Stomach (tissue), 9 donors: ENCODE results near the gene IL24. TPM values are rescaled to one million over a fixed set of nuclear protein-coding genes. Genes with fewer than 3 reads are reported as not detected.
A peak's percentile ranks its signal among the peaks of the same experiment; 100 is the strongest.

ENCODE experiments used
- DNase-seq, 2 donors: peaks; one replicate each; pipeline versions ENCODE4 v3.0.0 to v3.0.0-alpha.2; 2013 to 2019
- H3K27ac ChIP-seq, 5 donors: fragments of 200-600 bp in 4 of 5; sonication (generic) in 4 of 5; one replicate each; pipeline ENCODE4 v1.5.1; 2013 to 2019; ENCODE audit warnings: mild to moderate bottlenecking in 1 of 5, moderate library complexity in 1 of 5
- H3K27me3 ChIP-seq, 3 donors: fragments of 200-600 bp; sonication (generic); one replicate each; pipeline ENCODE4 v1.5.1; 2017 to 2019; ENCODE audit warnings: mixed run types in 1 of 3
- H3K36me3 ChIP-seq, 4 donors: fragments of 200-600 bp; sonication (generic); 1 replicate in 3 of 4; 2 replicates in 1 of 4; pipeline ENCODE4 v1.5.1; 2016 to 2019
- H3K4me1 ChIP-seq, 4 donors: fragments of 200-600 bp; sonication (generic); one replicate each; pipeline ENCODE4 v1.5.1; 2016 to 2019
- H3K4me3 ChIP-seq, 4 donors: fragments of 200-600 bp; sonication (generic) in 3 of 4; one replicate each; pipeline ENCODE4 v1.5.1; 2016 to 2019; ENCODE audit warnings: mild to moderate bottlenecking in 1 of 4
- H3K9me3 ChIP-seq, 4 donors: fragments of 200-600 bp; sonication (generic); one replicate each; pipeline ENCODE4 v1.5.1; 2016 to 2019
- EP300 ChIP-seq: sonication (generic); formaldehyde crosslinking; IDR thresholded peaks from one replicate; pipeline ENCODE4 v1.6.1; 2017; ENCODE audit warnings: antibody characterized with exemption
- POLR2A ChIP-seq, 4 donors: fragments of 450-650 bp; IDR thresholded peaks; one replicate each; pipeline ENCODE4 v1.6.1; 2016; ENCODE audit warnings: antibody characterized with exemption in 4 of 4, control low read depth in 2 of 4, mild to moderate bottlenecking in 1 of 4, moderate library complexity in 1 of 4
- POLR2AphosphoS5 ChIP-seq, 3 donors: sonication (generic); formaldehyde crosslinking; IDR thresholded peaks; one replicate each; pipeline ENCODE4 v1.6.1; 2016; ENCODE audit warnings: antibody characterized with exemption in 3 of 3
- WGBS, 5 donors: extraction: QIAGEN DNeasy Blood & Tissue Kit in 3 of 5; methylation state at CpG; one replicate each; pipeline versions ENCODE4 v1.1.5 to v1.1.7; 2013 to 2018; 5-methylcytosine and 5-hydroxymethylcytosine counted together
- intact Hi-C: fragments of 100-400 bp; cut with DNase I; formaldehyde crosslinking; loops from one replicate; pipeline ENCODE4 v1.15.1; 2023; ENCODE audit warnings: low total_unique reads
- polyA plus RNA-seq, 3 donors: library from polyadenylated mRNA; stranded (reverse); fragments of 200-250 nt; gene quantifications; one replicate each; pipeline ENCODE4 v1.2.3, GENCODE V29; 2013
- total RNA-seq, 5 donors: library from RNA; depleted of rRNA; stranded (reverse); fragments of >200 nt; gene quantifications; one replicate each; pipeline versions ENCODE4 v1.1.0 to v1.2.3, GENCODE V29; 2014 to 2016
- TF ChIP-seq, protein P1 (sequence below), 7 experiments: fragments of 450-650 bp in 4 of 7; fragments of 200-600 bp in 3 of 7; sonication (generic) in 3 of 7; IDR thresholded peaks; one replicate each; pipeline ENCODE4 v1.5.1; 2016 to 2019; ENCODE audit warnings: antibody characterized with exemption in 7 of 7, control low read depth in 2 of 7, mild to moderate bottlenecking in 1 of 7
- donor health status: healthy with polysubstance abuse.
- donor health status: Bipolar disorder and iron deficiency.
- donor health status: healthy.

The IL24 gene
- total and polyA plus RNA-seq, 8 donors, result 1.00 TPM; not detected in 7

DNA sequence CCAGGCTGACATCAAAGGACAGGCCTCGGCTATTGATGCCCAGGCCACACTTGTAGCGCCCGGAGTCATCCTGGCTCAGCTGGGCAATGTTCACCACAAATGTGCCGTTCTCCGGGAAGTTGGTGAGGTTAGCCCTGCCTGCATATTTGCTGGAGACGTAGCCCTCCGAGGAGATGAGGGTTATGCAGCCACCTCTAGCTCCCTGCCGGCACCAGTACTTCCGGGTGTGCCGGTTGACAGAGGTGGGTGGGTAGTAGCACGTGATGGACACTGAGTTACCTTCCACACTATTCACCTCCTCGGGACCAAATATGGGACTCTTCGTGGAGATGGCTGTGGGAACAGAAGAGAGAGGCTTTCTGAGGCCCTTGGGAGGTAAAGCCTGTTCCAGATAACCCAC, 41.9 kb downstream of the IL24 start:
- TF ChIP-seq POLR2A (IDR thresholded peaks at IDR 0.05), result no peak
- no peak for TF ChIP-seq POLR2AphosphoS5 (IDR thresholded peaks at IDR 0.05)
- TF ChIP-seq, protein P1, sequence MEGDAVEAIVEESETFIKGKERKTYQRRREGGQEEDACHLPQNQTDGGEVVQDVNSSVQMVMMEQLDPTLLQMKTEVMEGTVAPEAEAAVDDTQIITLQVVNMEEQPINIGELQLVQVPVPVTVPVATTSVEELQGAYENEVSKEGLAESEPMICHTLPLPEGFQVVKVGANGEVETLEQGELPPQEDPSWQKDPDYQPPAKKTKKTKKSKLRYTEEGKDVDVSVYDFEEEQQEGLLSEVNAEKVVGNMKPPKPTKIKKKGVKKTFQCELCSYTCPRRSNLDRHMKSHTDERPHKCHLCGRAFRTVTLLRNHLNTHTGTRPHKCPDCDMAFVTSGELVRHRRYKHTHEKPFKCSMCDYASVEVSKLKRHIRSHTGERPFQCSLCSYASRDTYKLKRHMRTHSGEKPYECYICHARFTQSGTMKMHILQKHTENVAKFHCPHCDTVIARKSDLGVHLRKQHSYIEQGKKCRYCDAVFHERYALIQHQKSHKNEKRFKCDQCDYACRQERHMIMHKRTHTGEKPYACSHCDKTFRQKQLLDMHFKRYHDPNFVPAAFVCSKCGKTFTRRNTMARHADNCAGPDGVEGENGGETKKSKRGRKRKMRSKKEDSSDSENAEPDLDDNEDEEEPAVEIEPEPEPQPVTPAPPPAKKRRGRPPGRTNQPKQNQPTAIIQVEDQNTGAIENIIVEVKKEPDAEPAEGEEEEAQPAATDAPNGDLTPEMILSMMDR (IDR thresholded peaks at IDR 0.05), result no peak
- TF ChIP-seq EP300, result no peak
- WGBS, 5 donors, result 56 to 90% (median 74%) methylated on average over 13 of the region's 13 CpGs
- H3K36me3 ChIP-seq, result peaks cover 0 to 60% (median 21%) of the 10 kb centered on the region in 4 donors
- intact Hi-C loops, result no loop called here
- H3K27me3 ChIP-seq, result peaks cover 0 to 3% (median 0%) of the 10 kb centered on the region in 3 donors
- DNase-seq, result no peak
- H3K9me3 ChIP-seq, result no peaks in the 10 kb centered on the region
- H3K4me3 ChIP-seq, result peak overlapping the region in 1 of 4 donors; percentile 30
- peak overlapping the region in 2 of 5 donors; percentile 17 to 33 for H3K27ac ChIP-seq
- H3K4me1 ChIP-seq, result peaks cover 22 to 65% (median 23%) of the 10 kb centered on the region in 4 donors

- H3K4me1 ChIP-seq, result peaks cover 22 to 65% (median 23%) of the 10 kb centered on the region in 4 donors
- H3K9me3 ChIP-seq, result no peaks in the 10 kb centered on the region
- peak in 1 of 2 donors; percentile 66 for DNase-seq
- H3K36me3 ChIP-seq, result peaks cover 0 to 51% (median 17%) of the 10 kb centered on the region in 4 donors
- peak overlapping the region; percentile 6 to 85 (median 22) for H3K27ac ChIP-seq
- peak overlapping the region in 1 of 4 donors; percentile 30 for H3K4me3 ChIP-seq
- intact Hi-C loops, result no loop called here
- TF ChIP-seq EP300, result no peak
- no peak for TF ChIP-seq POLR2A (IDR thresholded peaks at IDR 0.05)
- TF ChIP-seq POLR2AphosphoS5 (IDR thresholded peaks at IDR 0.05), result no peak
- TF ChIP-seq, protein P1 (IDR thresholded peaks at IDR 0.05), result no peak
- 37 to 73% (median 42%) methylated on average over 9 of the region's 9 CpGs for WGBS, 5 donors
- H3K27me3 ChIP-seq, result peaks cover 0 to 6% (median 0%) of the 10 kb centered on the region in 3 donors
Measured at GRCh38 chr1:206939841-206940587, 42.8 kb downstream of the IL24 start.

GRCh38 chr1:206940588-206940936, 43.3 kb downstream of the IL24 start:
- peaks cover 0 to 6% (median 0%) of the 10 kb centered on the region in 3 donors for H3K27me3 ChIP-seq
- no peak for DNase-seq
- 68 to 88% (median 81%) methylated on average over 3 of the region's 3 CpGs for WGBS, 5 donors
- peaks cover 0 to 45% (median 15%) of the 10 kb centered on the region in 4 donors for H3K36me3 ChIP-seq
- no peak for TF ChIP-seq POLR2AphosphoS5 (IDR thresholded peaks at IDR 0.05)
- no peak for TF ChIP-seq EP300
- TF ChIP-seq, protein P1 (IDR thresholded peaks at IDR 0.05), result no peak
- no peak for TF ChIP-seq POLR2A (IDR thresholded peaks at IDR 0.05)
- H3K4me3 ChIP-seq, result peak overlapping the region in 1 of 4 donors; percentile 62
- intact Hi-C loops, result no loop called here
- no peaks in the 10 kb centered on the region for H3K9me3 ChIP-seq
- H3K27ac ChIP-seq, result peak overlapping the region in 4 of 5 donors; percentile 6 to 85 (median 40)
- H3K4me1 ChIP-seq, result peaks cover 22 to 60% (median 23%) of the 10 kb centered on the region in 4 donors

- peaks cover 22 to 58% (median 23%) of the 10 kb centered on the region in 4 donors for H3K4me1 ChIP-seq
- WGBS, 5 donors, result 16 to 36% (median 20%) methylated on average over 6 of the region's 6 CpGs
- H3K27me3 ChIP-seq, result peaks cover 0 to 6% (median 0%) of the 10 kb centered on the region in 3 donors
- peak overlapping the region; percentile 58 to 85 (median 79) for H3K27ac ChIP-seq
- peak; percentile 71 to 75 for DNase-seq
- intact Hi-C loops, result no loop called here
- H3K4me3 ChIP-seq, result peak overlapping the region in 1 of 4 donors; percentile 62
- H3K36me3 ChIP-seq, result peaks cover 0 to 32% (median 11%) of the 10 kb centered on the region in 4 donors
- H3K9me3 ChIP-seq, result no peaks in the 10 kb centered on the region
- TF ChIP-seq EP300 (no peak), POLR2A (IDR thresholded peaks at IDR 0.05) (no peak), POLR2AphosphoS5 (IDR thresholded peaks at IDR 0.05) (peak in 2 of 3 donors; percentile 61 to 73)
Measured at GRCh38 chr1:206941766-206942418, 44.6 kb downstream of the IL24 start.
